Astrocyte of the cerebellum (primary cell): ENCODE measurements around the gene G6PD.

Experiments used
- DNase-seq: peaks from one replicate; pipeline ENCODE4 v3.0.0-alpha.2; 2011; ENCODE audit warnings: low read depth
- H3K4me3 ChIP-seq: 2 replicates; pipeline ENCODE4 v1.5.1; 2011; ENCODE audit warnings: mild to moderate bottlenecking, low read depth, low read length, moderate library complexity
- in situ Hi-C: cut with HindIII; loops from 2 replicates; pipeline ENCODE4 v1.10.0; 2017; ENCODE audit warnings: low sequenced_read_pairs
- TF ChIP-seq, protein P1 (sequence below): IDR thresholded peaks from 2 replicates; pipeline ENCODE4 v1.5.1; 2012; ENCODE audit warnings: low read length, low read depth, moderate library complexity, mild to moderate bottlenecking; ENCODE audit errors: missing control alignments

Gene G6PD

DNA sequence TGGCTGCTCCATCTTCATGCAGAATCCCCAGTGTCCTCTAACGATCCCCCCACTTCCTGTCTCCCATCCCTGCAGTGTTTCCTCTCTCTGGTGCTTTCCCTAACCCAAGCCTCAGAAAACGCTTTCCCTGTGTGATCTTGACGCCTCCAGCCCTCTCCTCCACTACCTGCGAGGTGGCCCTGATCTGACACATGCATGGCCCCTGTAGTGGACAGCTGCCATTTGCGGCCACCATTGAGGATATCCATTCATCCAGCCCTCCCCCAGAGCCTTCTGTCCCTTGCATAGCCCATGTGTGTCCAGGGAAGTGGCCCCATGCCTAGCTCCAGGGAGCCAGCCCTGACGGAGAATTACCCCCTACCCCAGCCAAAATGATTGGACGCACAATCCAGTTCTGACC lies 63.3 kb downstream of the G6PD start:
- no peak overlapping the region for H3K4me3 ChIP-seq
- TF ChIP-seq, protein P1, sequence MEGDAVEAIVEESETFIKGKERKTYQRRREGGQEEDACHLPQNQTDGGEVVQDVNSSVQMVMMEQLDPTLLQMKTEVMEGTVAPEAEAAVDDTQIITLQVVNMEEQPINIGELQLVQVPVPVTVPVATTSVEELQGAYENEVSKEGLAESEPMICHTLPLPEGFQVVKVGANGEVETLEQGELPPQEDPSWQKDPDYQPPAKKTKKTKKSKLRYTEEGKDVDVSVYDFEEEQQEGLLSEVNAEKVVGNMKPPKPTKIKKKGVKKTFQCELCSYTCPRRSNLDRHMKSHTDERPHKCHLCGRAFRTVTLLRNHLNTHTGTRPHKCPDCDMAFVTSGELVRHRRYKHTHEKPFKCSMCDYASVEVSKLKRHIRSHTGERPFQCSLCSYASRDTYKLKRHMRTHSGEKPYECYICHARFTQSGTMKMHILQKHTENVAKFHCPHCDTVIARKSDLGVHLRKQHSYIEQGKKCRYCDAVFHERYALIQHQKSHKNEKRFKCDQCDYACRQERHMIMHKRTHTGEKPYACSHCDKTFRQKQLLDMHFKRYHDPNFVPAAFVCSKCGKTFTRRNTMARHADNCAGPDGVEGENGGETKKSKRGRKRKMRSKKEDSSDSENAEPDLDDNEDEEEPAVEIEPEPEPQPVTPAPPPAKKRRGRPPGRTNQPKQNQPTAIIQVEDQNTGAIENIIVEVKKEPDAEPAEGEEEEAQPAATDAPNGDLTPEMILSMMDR, result no peak
- DNase-seq, result no peak
- in situ Hi-C loops, result no loop called here

DNA sequence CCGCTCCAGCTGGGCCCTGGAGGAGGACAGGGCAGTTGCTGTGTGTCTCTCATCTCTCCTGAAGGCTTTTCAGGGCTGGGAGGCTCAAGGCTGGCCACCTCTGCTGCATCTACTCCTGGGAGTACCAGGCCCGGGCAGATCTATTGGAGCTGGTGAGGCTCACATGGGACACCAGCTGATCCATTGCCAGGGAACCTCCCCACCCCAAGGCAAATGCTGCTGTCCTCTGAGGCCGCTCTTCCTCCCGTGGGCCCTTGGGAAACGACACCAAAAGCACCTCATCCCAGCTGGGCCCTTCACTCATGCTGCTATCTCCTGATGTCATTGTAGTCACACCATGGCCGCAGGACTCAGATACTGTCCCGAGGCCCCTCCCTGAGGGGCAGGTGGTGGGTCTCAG lies 63.9 kb downstream of the G6PD start:
- no peak overlapping the region for H3K4me3 ChIP-seq
- no peak for DNase-seq
- in situ Hi-C loops, result no loop called here
- TF ChIP-seq, protein P1, result no peak

DNA sequence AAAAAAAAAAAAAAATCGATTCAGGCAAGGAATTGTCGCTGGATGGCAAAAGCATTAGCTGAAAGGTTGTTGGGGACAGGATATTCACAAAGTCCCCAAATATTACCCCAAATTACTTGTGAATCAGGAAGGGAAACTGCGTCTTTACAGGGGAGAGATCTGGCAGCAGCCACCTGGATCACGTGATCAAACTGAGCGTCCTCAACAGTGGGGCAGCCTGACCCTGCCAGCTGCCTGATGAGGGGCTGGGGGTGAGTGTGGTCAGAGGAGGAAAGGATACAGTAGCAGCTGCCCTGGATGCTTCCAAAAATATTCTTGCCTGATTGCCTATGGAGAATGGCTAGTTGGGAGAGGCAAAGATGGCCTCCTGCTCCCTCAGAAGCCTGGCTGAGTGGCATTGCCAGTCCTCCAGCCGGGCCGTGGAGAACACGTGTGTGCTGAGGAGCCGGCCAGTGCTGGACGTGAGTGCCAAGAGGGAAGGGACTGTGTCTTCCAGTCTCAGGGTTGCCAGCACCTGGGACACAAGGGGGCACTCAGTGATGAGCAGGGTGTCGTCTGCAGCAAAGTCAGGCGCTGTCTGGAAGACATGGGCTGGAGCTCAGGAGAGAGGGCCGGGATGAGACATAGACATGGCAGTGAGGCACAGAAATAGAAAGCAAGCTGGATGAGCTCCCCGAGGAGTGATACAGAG lies 64.6 kb downstream of the G6PD start:
- no peak overlapping the region for H3K4me3 ChIP-seq
- in situ Hi-C loops, result no loop called here
- TF ChIP-seq, protein P1, result no peak
- no peak for DNase-seq
